Pancreas (tissue), 10 donors: ENCODE results near the gene FGF19. TPM values are rescaled to one million over a fixed set of nuclear protein-coding genes. Genes with fewer than 3 reads are reported as not detected.

Experiments used
- ATAC-seq, 4 donors: fragments of 200-7000 bp; cut with Tn5 transposase; one replicate each; pipeline versions ENCODE4 v1.8.0 to v1.9.1; 2020; ENCODE audit warnings: mild to moderate bottlenecking in 4 of 4, moderate library complexity in 4 of 4
- DNase-seq, 6 donors: peaks; one replicate each; pipeline ENCODE4 v3.0.0-alpha.2; 2020
- FAIRE-seq: peaks from 2 replicates; lab custom pipeline; 2012; peaks lifted over from hg19 to GRCh38; lab: Jason Lieb, UNC
- H3K27ac ChIP-seq, 4 donors: fragments of 200-600 bp; sonication (generic); 1 replicate in 3 of 4; 2 replicates in 1 of 4; pipeline versions ENCODE4 v1.5.0 to v1.8.0; 2020
- H3K27me3 ChIP-seq, 4 donors: fragments of 200-600 bp; one replicate each; pipeline ENCODE4 v1.8.0; 2021
- H3K36me3 ChIP-seq, 3 donors: fragments of 200-600 bp; sonication (generic) in 1 of 3; one replicate each; pipeline versions ENCODE4 v1.5.0 to v1.8.0; 2020 to 2021
- H3K4me1 ChIP-seq, 3 donors: fragments of 200-600 bp; one replicate each; pipeline ENCODE4 v1.8.0; 2021
- H3K4me3 ChIP-seq, 4 donors: fragments of 200-600 bp; sonication (generic) in 2 of 4; one replicate each; pipeline versions ENCODE4 v1.5.0 to v1.8.0; 2020 to 2021
- H3K9me3 ChIP-seq, 4 donors: fragments of 200-600 bp; one replicate each; pipeline ENCODE4 v1.8.0; 2021
- WGBS, 2 donors: extraction: QIAGEN DNeasy Blood & Tissue Kit; methylation state at CpG; one replicate each; pipeline ENCODE4 v1.1.7; 2013; 5-methylcytosine and 5-hydroxymethylcytosine counted together
- intact Hi-C, 3 donors: fragments of 100-400 bp; cut with DNase I; formaldehyde crosslinking; loops; one replicate each; pipeline versions ENCODE4 v1.11.1 to v1.14.2; 2022
- polyA plus RNA-seq, 2 donors: library from polyadenylated mRNA; stranded (reverse); fragments of 200-250 nt; gene quantifications; one replicate each; pipeline ENCODE4 v1.2.3, GENCODE V29; 2013
- total RNA-seq, 6 donors: library from RNA; stranded (reverse); fragmentation: NEBNext Ultra II Directional in 4 of 6; extraction: Animal tissue kit (Norgen Biotek cat#: 25700) in 4 of 6; gene quantifications; one replicate each; pipeline versions ENCODE4 v1.2.1 to v1.2.4, GENCODE V29; 2021 to 2023
- TF ChIP-seq, protein P1 (sequence below), 4 donors: fragments of 200-600 bp; sonication (generic) in 3 of 4; IDR thresholded peaks; one replicate each; pipeline versions ENCODE4 v1.5.0 to v1.8.0; 2021; ENCODE audit warnings: antibody characterized with exemption in 4 of 4
- donor health status: healthy with polysubstance abuse.
- donor health status: DM: no; HTN: no; CAD: no; lungs with moderate emphysema.
- donor health status: DM: no; HTN: no; CAD: no.
- donor health status: control.
- donor health status: control.
- donor health status: Bipolar disorder and iron deficiency.
- donor health status: DM: yes; HTN: yes; CAD: no.
- donor health status: DM: no; HTN: no; CAD: no.
- donor health status: DM: no; HTN: no; CAD: no.
- donor health status: DM: yes; HTN: yes; CAD: no.

Gene FGF19
- total and polyA plus RNA-seq, 8 donors: 0.06 to 0.28 (median 0.07) TPM; not detected in 3

DNA sequence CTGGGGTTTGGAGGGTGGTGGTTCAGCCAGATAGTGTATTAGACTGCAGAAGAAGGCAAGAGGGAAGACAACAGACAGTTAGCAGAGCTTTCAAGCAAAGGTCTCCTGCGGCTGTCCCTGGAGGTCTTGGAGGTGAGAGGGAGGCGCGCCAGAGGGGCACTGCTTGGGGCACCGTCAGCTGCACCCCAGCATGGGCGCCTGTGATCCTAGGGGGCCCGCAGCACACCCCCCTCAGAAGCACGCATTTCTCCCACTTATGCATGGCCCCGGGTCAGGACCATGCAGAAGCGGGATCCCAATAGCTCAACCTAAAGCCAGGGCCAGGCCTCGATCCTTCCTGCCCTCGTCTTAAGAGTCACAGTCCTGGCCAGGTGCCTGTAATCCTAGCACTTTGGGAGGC lies 44.8 kb upstream of the FGF19 start:
- Histone ChIP-seq H3K9me3 (no peaks in the 10 kb centered on the region), H3K27me3 (no peaks in the 10 kb centered on the region), H3K4me3 (no peak overlapping the region), H3K36me3 (no peaks in the 10 kb centered on the region), H3K27ac (no peak overlapping the region), H3K4me1 (no peaks in the 10 kb centered on the region)
- no peak for ATAC-seq
- DNase-seq: no peak
- TF ChIP-seq, protein P1, sequence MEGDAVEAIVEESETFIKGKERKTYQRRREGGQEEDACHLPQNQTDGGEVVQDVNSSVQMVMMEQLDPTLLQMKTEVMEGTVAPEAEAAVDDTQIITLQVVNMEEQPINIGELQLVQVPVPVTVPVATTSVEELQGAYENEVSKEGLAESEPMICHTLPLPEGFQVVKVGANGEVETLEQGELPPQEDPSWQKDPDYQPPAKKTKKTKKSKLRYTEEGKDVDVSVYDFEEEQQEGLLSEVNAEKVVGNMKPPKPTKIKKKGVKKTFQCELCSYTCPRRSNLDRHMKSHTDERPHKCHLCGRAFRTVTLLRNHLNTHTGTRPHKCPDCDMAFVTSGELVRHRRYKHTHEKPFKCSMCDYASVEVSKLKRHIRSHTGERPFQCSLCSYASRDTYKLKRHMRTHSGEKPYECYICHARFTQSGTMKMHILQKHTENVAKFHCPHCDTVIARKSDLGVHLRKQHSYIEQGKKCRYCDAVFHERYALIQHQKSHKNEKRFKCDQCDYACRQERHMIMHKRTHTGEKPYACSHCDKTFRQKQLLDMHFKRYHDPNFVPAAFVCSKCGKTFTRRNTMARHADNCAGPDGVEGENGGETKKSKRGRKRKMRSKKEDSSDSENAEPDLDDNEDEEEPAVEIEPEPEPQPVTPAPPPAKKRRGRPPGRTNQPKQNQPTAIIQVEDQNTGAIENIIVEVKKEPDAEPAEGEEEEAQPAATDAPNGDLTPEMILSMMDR (IDR thresholded peaks at IDR 0.05): no peak
- no peak for FAIRE-seq
- intact Hi-C loops: no loop called here
- 60 to 75% methylated on average over 11 of the region's 11 CpGs for WGBS, 2 donors

DNA sequence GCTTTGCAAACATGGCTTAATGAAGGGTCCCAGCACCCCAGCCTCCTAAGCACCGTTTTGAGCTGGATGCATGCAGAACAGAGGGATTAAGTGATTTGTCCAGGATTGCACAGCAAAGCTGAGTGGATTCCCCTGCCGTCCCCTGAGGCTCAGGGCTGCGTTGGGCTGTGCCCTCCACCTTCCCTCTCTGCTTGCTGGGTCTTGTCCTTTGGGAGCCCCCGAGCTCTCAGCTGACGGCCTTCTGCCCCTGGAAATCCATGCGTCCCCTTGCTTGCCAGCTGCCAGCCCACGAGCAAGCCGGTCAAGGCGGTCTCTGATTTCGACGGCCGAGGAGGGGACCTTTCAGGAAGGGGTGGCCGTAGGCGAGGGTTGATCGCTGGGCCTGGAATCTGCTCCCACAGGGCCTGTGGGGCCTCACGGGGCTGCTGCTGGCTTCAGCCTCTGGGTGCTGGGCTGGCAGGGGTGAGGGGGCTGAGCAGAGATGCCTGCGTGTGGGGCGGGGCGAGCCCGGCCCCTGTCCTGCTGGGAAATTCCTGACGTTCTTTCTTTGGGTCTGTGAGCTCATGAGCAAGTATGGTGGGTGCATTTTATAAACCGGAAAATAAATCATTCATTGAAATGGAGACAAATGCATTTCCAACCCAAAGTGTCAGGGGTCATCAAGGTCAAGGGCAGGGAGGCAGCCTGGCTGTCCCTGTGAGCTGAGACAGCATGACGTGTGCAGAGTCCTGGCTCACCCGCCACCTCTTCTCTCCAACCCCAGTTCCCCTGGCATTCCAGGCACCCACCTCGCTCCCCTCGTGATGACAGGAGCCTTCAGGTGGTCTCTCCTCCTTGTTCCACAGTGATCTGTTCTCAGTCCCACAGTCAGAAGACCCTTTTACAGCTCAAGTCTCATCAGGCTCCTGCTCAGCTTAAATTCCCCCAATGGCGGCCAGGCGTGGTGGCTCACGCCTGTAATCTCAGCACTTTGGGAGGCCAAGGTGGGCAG lies 43.2 kb upstream of the FGF19 start:
- H3K9me3 ChIP-seq: no peaks in the 10 kb centered on the region

DNA sequence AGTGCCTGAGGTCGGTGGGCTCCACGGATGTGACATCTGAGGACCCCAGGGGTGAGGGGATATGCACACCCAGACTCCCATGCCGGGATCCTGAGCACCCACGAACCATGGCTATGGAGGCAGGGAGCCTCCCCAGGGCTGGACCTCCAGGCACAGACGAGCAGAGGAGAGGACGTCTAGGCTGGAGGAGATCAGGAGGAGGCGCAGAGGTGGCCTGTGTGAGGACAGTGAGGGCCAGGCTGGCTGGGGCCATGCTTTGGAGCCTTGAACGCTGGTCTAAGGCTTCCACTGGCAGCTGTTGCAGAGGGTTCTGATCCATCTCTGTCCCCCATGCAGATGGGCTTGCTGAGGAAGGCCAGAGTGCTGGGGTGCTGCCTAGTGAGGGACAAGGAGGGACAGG lies 42.3 kb upstream of the FGF19 start:
- FAIRE-seq: no peak
- ATAC-seq: no peak

More for the DNA sequence above, 43.2 kb upstream of the FGF19 start:
- Histone ChIP-seq H3K4me1 (no peaks in the 10 kb centered on the region), H3K27me3 (no peaks in the 10 kb centered on the region), H3K4me3 (no peak overlapping the region), H3K36me3 (no peaks in the 10 kb centered on the region), H3K27ac (no peak overlapping the region)
- FAIRE-seq (no peak), DNase-seq (no peak), ATAC-seq (no peak)
- TF ChIP-seq, protein P1 (IDR thresholded peaks at IDR 0.05): no peak
- WGBS, 2 donors: 44 to 48% methylated on average over 29 of the region's 29 CpGs
- intact Hi-C loops: no loop called here

DNA sequence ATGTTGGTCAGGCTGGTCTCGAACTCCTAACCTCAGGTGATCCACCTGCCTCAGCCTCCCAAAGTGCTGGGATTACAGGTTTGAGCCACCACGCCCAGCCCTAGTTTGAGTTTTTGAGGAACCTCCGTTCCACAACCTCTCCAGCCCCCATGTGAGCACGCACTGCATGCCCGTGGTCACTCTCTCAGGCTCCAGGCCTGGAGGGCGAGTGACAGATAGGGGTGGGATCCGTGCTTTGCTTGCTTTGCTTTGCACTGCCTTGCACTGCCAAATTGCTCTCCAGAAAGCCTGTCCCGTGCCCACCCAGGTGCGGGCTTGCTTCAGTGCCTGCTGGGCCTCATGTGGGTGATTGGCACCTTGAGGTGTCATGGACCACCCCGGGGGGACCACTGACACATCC lies 41.4 kb upstream of the FGF19 start:
- FAIRE-seq: no peak
- H3K4me1 ChIP-seq: no peaks in the 10 kb centered on the region
- no peak for ATAC-seq
- TF ChIP-seq, protein P1 (IDR thresholded peaks at IDR 0.05): no peak
- no peaks in the 10 kb centered on the region for H3K9me3 ChIP-seq
- 59 to 68% methylated on average over 10 of the region's 10 CpGs for WGBS, 2 donors
- intact Hi-C loops: no loop called here
- H3K36me3 ChIP-seq: no peaks in the 10 kb centered on the region
- H3K27ac ChIP-seq: no peak overlapping the region
- H3K4me3 ChIP-seq: no peak overlapping the region
- no peak for DNase-seq
- H3K27me3 ChIP-seq: no peaks in the 10 kb centered on the region

More for the DNA sequence above, 42.3 kb upstream of the FGF19 start:
- Histone ChIP-seq H3K27me3 (no peaks in the 10 kb centered on the region), H3K9me3 (no peaks in the 10 kb centered on the region), H3K4me1 (no peaks in the 10 kb centered on the region), H3K4me3 (no peak overlapping the region), H3K36me3 (no peaks in the 10 kb centered on the region), H3K27ac (no peak overlapping the region)
- intact Hi-C loops: no loop called here
- no peak for DNase-seq
- TF ChIP-seq, protein P1 (IDR thresholded peaks at IDR 0.05): no peak
- WGBS, 2 donors: 45 to 58% methylated on average over 7 to 8 of the region's 8 CpGs

DNA sequence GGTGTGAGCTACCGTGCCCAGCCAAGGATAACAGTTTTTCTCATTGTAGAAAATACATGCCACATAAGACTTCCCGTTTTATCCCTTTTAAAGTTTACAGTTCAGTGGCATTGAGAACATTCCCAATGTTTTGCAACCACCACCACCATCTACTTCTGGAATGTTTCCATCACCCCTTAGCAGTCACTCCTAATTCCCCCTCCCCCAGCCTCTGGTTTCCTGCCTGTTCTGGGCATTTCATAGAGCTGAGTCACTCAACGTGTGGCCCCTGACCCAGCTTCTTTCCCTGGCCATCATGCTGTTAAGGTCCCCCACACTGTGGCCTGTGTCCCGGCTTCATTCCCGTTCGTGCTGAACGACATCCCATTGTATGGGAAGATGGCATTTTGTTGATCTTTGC lies 40.6 kb upstream of the FGF19 start:
- H3K4me3 ChIP-seq: no peak overlapping the region
- TF ChIP-seq, protein P1 (IDR thresholded peaks at IDR 0.05): no peak
- DNase-seq (no peak), FAIRE-seq (no peak), ATAC-seq (no peak)
- H3K9me3 ChIP-seq: no peaks in the 10 kb centered on the region
- H3K4me1 ChIP-seq: no peaks in the 10 kb centered on the region
- intact Hi-C loops: no loop called here
- no peaks in the 10 kb centered on the region for H3K27me3 ChIP-seq
- 44 to 55% methylated on average over 7 of the region's 7 CpGs for WGBS, 2 donors
- no peaks in the 10 kb centered on the region for H3K36me3 ChIP-seq
- no peak overlapping the region for H3K27ac ChIP-seq
